AG10803 (cell line): ENCODE measurements around the gene UBE2F.

Experiments used
- DNase-seq: peaks from one replicate; pipeline ENCODE4 v3.0.0; 2010; ENCODE audit warnings: low read depth
- H3K4me3 ChIP-seq: 2 replicates; pipeline ENCODE4 v1.5.1; 2011; ENCODE audit warnings: mild to moderate bottlenecking, low read length, control low read depth
- CTCF ChIP-seq: conservative IDR thresholded peaks from 2 replicates; pipeline ENCODE4 v1.5.1; 2011; ENCODE audit warnings: mild to moderate bottlenecking, low read length, control low read depth, inconsistent platforms

UBE2F gene

GRCh38 chr2:237966565-237967462 is at the start of gene UBE2F:
UBE2F (plus strand) TSS chr2:237967014; CDS start chr2:237973108, 6,094 bp downstream.
- DNase-seq: peak; percentile 95
- TF ChIP-seq CTCF: no peak
- H3K4me3 ChIP-seq: peak within 1 kb of the TSS; percentile 86

GRCh38 chr2:237917696-237918374 is 49.0 kb upstream of the UBE2F start:
- no peak for DNase-seq
- no peak overlapping the region for H3K4me3 ChIP-seq
- no peak for TF ChIP-seq CTCF

DNA sequence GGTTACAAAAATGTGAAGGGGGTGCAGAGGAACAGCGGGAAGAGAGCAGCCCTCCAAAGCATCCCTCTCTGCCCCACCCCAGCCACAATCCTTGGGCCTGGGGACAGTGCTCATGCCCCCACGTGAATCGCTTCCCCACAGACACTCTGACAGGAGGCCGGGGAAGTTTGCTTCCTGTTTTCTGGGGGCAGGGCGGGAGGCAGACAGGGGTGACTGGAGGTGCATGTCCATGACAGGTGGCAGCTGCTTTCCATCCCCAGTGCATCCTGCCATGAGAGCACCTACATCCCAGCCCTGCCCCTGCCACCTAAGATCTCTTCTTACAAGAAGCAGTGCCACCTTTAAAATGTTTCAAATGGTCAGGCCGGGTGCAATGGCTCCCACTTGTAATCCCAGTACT is 47.2 kb upstream of the UBE2F start:
- no peak for DNase-seq
- TF ChIP-seq CTCF: no peak
- no peak overlapping the region for H3K4me3 ChIP-seq

DNA sequence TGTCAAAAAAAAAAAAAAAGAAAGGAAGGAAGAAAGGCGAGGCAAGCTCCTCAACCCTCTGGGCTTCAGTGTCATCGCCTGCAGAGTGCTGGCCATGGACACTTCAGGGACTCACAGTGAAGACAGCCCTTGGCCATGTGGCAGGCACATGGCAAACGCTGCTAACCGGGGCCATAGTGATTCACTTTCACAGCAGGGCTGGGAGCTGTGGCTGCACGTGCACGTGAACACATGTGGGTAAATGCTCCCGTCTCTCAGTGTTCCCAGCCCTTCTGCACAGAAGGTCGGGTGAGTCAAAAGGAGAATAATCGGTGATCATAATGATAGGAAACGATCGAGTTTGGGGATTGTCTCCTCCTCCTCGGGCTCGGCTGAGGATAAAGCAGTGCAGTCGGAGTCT is 46.1 kb upstream of the UBE2F start:
- no peak for TF ChIP-seq CTCF
- no peak overlapping the region for H3K4me3 ChIP-seq
- peak; percentile 77 for DNase-seq

DNA sequence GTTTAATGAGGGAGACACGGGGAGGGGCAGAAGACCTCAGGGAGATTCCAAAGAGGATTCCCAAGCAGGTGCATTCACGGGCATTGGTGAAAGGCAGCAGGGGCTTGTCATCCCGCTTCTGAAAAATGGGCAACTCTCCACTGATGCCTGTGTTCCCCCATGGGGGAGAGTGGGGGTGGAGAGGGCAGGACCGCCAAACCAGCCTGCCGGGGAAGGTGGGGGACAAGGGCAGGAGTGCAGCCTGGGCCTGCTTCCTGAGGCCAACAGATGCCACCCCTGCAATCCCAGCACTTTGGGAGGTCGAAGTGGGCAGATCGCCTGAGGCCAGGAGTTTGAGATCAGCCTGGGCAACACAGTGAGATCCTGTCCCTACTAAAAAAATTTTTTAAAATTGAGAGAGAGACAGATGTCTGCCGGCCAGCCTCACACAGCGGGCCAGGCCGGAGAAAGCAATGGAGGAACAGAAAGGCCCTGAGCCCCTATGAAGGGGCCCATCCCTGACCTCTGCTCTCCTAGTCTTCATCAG is 44.8 kb upstream of the UBE2F start:
- no peak overlapping the region for H3K4me3 ChIP-seq
- no peak for TF ChIP-seq CTCF
- no peak for DNase-seq

GRCh38 chr2:237922641-237923361 is 44.0 kb upstream of the UBE2F start:
- DNase-seq: no peak
- no peak overlapping the region for H3K4me3 ChIP-seq
- no peak for TF ChIP-seq CTCF
